ENCODE data around the gene TSFM.

The TSFM gene

DNA sequence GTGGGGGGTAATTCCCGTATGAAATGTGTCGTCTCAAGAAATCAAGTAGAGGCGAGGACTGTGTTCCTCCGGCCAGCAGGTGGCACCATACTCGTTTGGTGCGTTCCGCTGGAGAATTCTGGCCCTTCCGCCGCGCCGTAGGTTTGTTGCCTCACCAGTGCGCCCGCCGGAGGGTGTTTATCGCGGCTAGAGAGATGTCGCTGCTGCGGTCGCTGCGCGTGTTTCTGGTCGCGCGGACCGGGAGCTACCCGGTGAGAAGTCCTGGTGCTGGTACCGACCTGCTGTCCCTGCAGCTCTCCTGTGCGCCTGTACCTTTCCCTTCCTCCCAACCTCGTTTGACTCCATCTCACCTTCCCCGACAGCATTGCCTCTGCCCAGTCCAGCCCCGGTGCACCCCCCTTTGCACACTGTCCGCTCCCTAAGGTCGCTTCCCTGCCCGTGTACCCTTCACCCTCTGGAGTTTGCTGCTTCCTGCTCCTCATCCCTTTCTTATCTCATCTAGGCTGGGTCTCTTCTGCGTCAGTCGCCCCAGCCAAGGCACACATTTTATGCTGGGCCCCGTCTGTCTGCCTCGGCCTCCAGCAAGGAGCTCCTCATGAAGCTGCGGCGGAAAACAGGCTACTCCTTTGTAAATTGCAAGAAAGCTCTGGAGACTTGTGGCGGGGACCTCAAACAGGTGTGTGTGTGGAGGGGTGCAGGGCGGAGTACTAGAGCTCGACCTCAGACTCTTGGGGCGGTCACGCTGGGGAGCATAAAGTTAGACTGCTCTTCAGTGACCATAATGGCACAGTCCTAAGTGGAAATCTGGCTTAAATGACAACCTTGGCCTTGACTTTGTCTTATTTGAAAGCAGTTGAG is at the start of gene TSFM:
TSS of gene TSFM (plus strand) at position 180 of the 858 bp plus-strand sequence. CDS start at position 195, 15 bp downstream.
- DNase-seq = peak; percentile 97

DNA sequence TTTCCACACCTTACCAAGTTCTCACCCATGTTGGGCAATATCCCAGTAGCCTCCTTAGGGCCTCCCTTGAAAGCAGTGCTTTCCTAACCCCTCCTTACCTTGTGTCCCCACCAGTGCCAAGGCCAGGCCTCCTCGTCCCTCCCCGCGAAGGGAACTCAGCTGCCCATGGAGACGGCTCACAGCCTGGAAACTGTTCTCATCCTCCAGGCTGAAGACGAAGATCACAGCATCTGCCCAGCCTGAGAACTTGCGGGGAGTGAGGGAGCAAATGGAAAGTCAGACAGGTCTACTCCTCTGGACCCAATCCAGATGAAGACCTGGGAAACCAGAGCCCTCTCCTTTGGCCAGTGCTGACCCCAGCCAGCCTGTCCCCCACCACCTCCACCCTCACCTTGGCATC is 48.7 kb upstream of the TSFM start:
- DNase-seq = no peak

DNA sequence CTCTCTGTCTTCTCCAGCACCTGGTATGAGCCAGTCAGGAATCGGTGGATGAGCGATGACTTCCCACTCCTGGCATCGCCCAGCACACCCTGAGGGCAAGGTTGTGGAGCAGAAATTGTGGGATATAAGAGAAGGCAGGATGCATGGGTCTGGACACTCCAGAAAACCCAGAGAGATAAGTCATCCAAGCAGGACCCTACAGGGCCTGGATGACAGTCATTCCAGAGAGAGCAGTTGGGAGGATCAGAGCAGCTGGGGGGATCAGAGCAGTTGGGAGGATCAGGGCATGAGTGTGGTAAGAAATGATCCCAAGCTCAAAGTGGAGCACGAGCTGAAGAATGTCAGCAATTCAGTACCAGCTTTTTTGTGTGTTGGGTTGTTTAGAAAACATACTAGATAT is 48.0 kb upstream of the TSFM start:
- no peak for DNase-seq

GRCh38 chr12:57735198-57735855 is 47.3 kb upstream of the TSFM start:
- no peak for DNase-seq

DNA sequence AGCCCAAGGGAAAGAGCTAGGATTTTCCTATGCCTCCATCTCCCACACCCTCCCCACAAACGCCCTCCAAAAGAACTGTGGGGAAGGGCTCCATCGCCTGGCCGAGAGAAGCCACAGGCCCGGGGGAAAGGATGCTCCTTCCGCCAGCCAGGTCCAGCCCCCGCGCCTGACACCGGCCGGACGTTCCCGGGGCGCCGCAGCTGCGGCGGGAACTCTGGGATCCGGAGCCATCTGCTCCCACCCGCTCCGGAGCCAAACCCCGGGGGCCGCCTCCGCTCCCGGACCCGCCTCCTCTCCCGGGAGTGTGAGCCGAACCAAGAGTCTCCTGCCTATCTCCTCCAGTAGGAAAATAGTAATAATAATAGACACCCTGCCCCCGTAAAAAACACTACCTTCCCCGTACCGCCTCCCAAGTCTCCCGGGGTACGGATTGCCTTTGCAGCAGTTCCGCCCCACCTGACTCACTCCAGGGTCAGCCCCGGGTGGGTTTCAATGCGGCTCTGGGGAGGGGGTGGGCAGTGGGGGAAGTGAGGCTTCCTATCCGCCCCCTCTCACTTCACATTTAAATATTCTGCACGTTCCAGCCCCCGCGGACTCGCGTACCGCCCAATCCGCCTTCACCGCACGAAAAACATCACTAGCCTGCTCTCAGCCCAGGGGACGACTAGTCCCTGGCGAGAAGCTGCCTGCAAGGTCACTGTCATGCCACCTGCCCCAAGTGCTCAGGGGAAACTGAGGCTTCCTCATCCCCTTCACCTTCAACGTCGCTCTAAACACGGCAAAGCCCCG is 46.4 kb upstream of the TSFM start:
- DNase-seq = no peak

DNA sequence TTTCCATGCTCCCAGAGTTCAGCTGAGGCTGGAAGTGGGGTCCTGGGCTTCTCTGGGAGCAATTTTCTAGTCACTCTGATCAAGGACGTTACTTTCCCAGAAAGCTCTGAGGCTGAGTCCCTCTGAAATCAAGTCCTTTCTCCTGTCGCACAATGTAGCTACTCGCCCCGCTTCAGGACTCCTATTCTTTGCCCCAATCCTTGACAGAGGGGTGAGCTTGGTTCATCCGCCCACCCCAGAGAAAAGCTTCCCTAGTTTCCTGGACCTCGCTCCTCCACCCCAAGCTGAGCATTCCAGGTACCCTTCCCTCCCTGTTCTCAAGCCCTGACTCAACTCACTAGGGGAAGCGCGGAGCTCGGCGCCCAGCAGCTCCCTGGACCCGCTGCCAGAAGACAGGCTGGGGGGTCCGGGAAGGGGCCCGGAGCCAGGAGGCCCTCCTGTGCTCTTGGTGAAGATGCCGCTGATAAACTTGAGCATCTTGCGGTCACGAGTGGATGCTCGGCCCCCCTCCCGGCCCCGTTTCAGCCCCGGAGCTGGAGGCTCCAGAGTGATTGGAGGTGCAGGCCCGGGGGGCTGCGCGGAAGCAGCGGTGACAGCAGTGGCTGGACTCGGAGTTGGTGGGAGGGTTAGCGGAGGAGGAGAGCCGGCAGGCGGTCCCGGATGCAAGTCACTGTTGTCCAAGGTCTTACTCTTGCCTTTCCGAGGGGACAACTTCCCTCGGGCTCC is 45.7 kb upstream of the TSFM start:
- DNase-seq = no peak

- no peak for DNase-seq
Measured at GRCh38 chr12:57737467-57738460, 44.8 kb upstream of the TSFM start.

GRCh38 chr12:57738661-57739237 is 43.8 kb upstream of the TSFM start, which contains the start of gene AGAP2:
AGAP2 (minus strand) TSS chr12:57738742; CDS start chr12:57738246, 496 bp downstream.
- DNase-seq = no peak

DNA sequence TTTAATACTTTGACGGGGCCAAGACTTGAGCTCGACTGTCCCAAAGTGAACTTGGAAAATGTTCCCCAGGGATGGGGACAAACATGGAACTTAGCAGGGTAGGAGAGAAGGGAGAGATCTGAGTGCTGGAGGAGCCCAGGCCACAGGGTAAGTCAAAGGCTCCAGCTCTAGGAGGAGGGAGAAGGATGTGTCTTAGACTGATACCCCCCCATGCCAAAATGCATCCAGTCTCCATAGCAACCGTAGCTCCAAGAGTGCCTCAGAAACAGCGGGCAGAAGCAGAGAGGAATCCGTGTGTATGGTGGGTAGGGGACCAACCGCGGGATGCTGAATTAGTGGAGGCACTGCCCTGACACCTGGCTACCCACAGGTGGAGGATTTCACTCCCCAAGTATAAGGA is 43.2 kb upstream of the TSFM start:
- no peak for DNase-seq

- no peak for DNase-seq
Measured at GRCh38 chr12:57739914-57740538, 42.6 kb upstream of the TSFM start.

DNA sequence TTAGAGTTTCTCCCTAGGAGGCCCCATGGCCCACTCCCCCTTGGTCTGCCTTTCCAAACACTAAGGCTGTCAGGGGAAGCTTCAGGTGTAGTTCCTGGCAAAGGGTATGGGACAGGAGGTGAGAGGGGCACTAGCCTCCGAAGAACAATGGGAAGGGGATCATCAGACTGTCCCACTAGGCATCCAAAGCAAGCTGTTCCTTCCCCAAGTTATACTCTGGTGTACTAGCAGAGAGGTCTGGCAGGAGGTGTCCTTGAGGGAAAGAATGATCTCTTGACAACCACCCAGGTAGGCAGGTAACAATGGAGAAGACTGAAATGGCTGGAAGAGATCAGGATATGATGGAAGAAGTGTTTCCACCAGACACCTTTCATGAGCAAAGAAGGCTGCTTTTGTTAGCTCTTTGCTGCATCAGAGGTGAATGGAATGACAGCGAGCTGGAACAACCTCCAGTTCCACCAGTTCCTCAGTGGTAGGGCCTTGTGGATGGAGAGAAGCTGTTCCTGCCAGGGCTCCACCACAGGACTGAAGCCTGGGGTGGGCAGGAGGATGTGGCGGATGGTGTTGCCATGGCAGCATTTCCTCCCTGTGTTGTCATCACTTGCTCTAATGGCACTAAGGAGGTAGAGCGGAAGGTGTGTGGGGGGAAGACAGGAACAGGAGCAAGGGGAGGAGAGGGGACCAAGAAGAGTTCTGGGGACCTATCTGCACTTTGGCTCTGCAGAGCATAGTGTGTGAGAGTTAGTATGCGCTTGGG is 41.8 kb upstream of the TSFM start:
- peak; percentile 90 for DNase-seq

DNA sequence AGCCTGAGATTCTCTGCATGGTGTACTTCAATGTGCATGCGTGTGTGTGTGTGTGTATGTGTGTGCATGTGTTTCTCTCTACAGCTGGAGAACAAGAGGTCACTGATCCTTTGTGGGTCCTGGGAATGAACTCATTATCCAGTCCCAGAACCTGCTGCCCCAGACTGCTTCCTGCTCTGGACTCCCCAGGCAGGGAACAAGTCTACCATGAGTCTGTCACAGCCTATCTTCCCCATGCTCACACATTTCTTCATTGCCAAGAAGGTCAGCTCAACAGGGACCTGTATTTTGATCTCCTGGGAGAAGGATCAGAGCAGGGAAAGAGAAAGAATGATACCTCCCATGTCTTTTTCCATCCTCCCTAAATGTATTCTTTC is 41.2 kb upstream of the TSFM start:
- no peak for DNase-seq

DNA sequence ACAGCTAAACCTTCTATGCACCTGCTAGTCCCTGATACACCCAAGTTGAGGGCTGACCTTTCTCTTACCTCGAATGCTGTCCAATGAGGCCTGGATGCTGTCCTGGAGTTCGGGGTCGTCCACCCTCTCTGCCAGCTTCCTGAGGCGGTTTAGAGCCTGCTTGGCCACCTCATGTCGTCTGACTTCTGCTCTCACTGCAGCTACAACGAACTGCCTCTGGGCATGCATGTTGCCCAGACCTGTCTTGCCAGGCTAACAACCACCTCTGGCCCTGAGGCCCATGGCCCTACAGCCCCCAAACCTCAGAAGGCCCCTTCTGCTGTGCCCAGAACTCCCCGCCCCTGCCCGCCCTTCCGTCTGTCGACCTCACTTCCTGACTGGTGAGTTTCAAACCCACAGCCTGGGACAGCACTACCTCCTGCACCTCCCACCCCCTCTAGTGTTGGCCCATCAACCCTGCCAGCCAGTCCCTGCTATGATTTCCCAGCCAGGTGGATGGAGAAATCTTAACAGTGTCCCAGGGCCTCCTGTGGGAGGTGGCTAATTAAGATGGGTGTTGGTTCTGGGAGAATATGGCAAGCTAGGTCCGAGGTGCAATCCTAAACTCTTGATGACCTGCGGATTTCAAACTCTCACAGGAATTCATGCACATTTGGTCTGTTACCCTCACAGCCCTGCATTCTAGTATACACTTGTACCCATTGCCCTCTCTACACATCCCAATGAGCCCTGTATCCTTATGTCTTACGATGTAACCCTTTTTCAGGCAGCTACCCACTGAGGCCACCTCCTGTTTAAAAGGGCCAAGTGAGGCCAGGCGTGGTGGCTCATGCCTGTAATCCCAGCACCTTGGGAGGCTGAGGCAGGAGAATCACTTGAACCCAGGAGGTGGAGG is 40.5 kb upstream of the TSFM start:
- peak; percentile 90 for DNase-seq

GRCh38 chr12:57743769-57744168 is 38.8 kb upstream of the TSFM start:
- DNase-seq = no peak

DNA sequence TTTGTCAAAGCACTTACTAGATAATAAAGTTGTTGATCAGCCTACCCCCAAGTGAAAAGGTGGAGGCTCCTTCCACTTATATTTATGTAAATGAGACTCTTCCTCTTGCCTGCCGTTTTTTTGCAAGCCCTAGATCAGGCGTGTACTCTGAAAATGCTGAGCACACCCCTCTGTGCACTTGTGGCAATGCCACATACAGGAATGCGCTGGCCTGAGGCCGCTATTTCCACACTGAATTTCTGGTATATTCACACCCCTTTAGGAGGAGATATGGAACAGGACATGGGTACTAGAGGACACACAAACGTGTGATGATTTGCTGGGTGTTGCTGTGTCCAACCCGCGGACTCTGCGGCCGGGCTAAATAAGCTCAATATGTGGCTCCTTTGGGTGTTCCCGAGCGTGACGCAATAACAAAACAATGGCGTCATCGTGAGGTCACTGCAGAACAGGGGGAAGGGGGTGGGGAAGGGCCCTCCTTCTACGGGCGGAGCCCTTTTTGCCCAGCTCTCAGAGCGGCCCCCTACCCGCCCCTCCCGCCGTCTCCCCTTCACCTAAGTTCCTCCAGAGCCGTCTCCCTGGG is 38.3 kb upstream of the TSFM start:
- peak; percentile 88 for DNase-seq

GRCh38 chr12:57744777-57745484 is 37.7 kb upstream of the TSFM start, which contains the start of gene TSPAN31:
TSPAN31 (plus strand) TSS chr12:57745039; CDS start chr12:57745155, 116 bp downstream.
- DNase-seq = peak; percentile 97

DNA sequence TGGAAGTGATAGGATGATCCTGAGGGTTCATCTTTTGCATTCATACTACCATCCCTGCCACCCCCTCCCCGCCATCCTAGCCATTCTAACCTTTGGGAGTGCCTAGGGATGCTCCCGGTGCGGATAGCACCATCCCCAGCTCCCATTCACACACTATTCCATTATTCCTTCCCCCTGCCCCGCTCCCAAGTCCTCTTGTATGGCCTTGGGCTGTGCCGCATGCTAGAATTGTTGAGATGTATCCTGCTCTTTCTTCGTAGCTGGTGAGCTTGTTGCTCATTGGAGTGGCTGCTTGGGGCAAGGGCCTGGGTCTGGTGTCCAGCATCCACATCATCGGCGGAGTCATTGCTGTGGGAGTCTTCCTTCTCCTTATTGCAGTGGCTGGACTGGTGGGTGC is 37.1 kb upstream of the TSFM start:
- DNase-seq = no peak

DNA sequence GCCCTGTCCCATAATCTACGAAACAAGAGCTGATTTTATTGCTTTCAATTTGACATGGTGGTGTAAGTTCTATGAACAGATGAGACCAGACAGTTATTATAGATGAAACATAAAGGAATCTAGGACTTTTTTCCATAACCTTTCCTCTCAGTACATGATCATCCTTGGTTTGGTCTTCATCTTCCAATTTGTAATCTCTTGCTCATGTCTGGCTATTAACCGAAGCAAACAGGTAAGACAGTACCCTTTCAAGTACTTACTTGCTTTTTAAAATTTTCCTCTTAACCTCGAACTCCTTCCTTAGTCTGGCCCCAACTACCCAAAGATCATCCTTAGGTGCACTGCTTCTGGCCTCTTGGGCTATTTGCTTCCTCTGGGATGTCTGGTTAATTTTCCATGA is 36.6 kb upstream of the TSFM start:
- DNase-seq = no peak
